Stimulated activated CD8-positive, alpha-beta memory T cell treated with anti-CD3 and anti-CD28 coated beads, Interleukin-15, amount 100 ng/mL, for 1 hour (primary cell): Measurements from ENCODE around the gene PLPPR3.
"Not testable (repeated sequence)": the region's sequence is repeated elsewhere in the genome, so short reads cannot be mapped to it uniquely, and the experiment has no call there.

Experiments
- DNase-seq: peaks from one replicate; pipeline ENCODE4 v3.0.0-alpha.2; 2020; ENCODE audit warnings: low read depth

PLPPR3 gene

GRCh38 chr19:827314-827709 is 5.6 kb upstream of the PLPPR3 start:
- DNase-seq: no peak

- no peak for DNase-seq
Observed at GRCh38 chr19:825897-826644, 4.3 kb upstream of the PLPPR3 start.

- no peak for DNase-seq
Observed at GRCh38 chr19:824885-825284, 3.1 kb upstream of the PLPPR3 start.

DNA sequence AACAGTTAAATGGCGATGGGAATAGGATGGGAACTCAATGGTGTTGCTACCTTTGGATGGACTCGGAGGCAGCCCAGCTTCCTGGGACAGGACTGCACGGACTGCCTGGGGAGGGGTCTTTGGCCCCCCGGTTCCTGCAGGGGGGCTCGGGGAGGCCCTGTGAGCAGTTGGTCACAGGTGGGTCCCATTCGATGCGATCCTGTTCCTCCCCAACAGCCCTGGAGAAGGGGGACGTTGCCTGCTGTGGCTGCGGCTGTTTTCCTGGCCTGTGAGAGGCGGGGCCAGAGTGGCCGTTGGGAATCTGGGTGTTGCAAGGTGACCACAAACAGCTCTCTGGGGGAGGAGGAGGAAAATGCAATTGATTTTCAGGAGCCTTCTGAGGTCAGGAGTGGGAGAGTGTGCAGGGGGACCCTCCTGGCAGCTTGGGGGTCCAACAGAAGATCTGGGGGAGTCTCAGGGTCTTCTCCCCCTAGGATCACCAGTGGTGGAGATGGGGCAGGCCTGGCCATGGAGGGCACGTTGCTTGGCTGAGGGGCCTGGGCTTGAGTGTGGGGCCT is 1.9 kb upstream of the PLPPR3 start:
- no peak for DNase-seq

- DNase-seq: no peak
Observed at GRCh38 chr19:821231-821824, 427 bp downstream of the PLPPR3 start.

- DNase-seq: not testable (repeated sequence)
Observed at GRCh38 chr19:820212-820611, 1.5 kb downstream of the PLPPR3 start.

- no peak for DNase-seq
Observed at GRCh38 chr19:816500-816857, 5.3 kb downstream of the PLPPR3 start.

DNA sequence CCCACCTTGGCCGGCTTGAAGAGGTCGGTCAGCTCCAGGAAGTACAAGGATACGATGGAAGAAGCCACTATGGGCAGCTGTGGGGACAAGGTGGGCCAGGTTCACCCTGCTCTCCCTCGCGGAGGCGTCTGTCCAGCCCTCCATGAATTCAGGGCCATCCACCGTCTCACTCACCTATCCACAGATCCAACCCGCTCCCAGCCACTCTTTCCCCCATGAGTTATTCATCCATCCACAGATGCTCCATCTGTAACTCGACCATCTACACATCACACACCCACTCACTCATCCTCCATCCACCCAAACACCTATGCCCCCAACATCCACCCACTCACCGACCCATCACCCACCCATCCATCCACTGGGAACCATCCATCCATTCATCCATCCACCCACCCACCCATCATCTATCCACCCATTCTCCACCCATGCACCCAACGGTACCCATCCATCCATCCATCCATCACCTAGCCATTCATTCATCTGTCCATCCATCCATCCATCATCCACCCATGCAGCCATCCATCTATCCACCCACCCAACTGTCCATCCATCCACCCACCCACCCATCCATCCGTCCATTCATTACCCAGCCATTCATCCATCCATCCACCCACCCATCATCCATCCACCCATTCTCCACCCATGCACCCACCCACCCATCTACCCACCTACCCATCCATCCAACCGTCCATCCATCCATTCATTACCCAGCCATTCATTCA is 5.8 kb downstream of the PLPPR3 start:
- no peak for DNase-seq

DNA sequence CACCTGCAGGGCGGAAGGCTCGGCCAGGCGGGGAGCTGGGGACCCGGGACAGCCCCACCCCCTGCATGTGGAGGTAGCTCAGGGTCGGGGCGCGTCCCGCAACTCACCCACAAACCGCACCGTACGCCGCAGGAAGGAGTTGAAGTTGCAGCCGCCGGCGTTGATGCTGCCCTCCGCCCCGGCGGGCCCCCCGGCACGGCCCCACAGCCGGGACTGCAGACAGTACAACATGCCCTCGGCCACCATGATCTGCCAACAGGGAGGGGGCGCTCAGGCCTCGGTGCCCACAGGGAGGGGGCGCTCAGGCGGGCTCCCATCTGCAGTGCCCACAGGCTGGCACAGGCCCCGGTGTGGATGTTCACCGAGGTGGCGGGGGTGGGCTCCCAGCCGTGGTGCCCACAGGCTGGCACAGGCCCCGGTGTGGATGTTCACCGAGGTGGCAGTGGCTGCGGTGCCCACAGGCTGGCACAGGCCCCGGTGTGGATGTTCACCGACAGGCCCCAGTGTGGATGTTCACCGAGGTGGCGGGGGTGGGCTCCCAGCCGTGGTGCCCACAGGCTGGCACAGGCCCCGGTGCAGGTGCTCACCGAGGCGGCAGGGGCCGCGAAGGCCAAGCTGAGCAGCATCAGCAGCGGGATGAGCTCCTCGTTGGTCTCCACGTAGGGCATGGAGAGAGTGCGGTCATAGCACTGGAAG is 6.5 kb downstream of the PLPPR3 start:
- no peak for DNase-seq

- DNase-seq: no peak
Observed at GRCh38 chr19:814152-815078, 7.3 kb downstream of the PLPPR3 start.

DNA sequence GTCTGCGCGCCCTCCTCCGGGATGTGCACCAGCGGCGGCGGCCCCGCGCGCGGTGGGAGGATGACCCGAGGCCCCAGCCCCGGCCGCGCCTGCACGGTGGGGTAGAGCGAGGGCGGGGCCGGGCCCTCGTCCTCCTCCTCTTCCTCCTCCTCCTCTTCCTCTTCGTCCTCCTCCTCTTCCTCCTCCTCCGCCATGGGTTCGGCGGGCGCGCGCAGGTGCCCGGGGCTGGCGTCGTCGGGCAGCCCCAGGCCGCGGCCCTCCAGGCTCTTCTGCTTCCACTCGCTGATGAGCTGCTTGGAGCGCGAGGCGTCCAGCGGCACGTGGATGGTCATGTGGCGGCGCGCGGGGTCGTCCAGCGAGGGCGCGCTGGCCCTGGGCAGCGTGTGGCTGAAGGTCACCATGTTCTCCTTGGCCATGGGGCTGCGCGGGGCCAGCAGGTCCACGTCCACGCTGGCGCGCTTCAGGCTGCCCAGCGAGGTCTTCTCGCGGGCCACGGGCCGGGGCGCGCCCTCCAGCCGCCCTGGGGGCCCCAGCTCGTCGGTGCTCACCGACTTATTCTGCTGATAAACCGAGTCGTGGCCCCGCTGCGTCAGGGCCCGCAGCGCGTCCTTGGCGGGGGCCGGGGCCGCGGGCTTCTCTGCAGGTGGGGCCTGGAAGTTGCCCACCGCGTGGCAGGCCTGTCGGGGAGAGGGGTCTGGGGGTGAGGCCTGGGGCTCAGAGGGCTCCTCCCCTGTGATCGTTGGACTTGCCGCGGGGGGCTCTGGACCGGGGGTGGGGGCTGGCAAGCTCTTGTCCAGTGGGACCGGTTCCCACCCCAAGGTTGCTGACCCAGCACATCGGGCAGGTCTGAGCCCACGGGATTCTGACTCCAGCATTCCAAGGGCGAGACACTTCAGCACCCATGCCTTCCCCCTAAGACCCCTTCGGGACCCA is 8.3 kb downstream of the PLPPR3 start:
- DNase-seq: no peak

DNA sequence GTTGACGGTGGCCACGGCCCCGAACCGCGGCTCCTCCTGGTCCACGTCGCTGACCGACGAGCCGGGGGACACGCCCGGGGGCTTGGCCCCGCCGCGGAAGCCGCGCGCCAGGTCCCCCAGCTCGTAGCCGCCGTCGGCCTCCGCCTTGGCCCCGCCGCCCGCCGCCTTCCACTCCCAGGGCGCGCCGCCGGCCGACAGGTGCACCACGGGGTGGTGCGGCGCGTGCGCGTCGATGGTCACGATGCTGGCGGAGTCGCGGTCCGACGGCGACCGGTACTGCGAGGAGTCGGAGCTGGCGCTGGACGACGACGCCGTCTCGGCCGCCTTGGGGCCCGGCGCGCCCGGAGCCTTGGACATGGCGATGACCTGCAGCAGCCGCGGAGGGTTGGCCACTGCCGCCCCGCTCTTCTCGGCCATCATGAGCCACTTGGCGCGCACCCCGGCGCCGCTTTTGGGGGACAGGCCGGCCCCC is 9.0 kb downstream of the PLPPR3 start:
- no peak for DNase-seq

DNA sequence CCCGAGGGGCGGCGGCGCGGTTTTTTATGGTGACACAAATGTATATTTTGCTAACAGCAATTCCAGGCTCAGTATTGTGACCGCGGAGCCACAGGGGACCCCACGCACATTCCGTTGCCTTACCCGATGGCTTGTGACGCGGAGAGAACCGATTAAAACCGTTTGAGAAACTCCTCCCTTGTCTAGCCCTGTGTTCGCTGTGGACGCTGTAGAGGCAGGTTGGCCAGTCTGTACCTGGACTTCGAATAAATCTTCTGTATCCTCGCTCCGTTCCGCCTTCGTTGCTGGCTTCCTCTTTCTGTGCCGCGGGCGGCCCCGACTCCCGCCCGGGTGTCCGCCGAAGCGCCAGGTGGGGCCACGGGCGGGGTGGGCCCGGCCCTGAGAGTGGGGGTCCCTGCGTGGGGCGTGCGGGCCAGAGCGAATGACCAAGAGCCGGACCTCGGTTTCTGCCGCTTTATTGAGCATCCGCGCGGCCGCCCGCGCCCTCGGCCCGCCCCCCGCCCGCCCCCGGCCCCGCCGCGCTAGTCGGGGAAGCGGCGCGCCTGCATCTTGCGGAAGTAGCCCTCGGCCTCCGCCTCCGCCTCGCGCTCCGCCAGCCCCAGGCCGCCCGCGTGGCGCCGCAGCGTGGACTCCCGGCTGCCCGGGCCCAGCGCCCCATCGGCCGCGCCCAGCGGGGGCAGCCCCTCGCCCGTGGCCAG is 9.6 kb downstream of the PLPPR3 start:
- DNase-seq: no peak

- no peak for DNase-seq
Observed at GRCh38 chr19:811506-812048, 10.2 kb downstream of the PLPPR3 start.

DNA sequence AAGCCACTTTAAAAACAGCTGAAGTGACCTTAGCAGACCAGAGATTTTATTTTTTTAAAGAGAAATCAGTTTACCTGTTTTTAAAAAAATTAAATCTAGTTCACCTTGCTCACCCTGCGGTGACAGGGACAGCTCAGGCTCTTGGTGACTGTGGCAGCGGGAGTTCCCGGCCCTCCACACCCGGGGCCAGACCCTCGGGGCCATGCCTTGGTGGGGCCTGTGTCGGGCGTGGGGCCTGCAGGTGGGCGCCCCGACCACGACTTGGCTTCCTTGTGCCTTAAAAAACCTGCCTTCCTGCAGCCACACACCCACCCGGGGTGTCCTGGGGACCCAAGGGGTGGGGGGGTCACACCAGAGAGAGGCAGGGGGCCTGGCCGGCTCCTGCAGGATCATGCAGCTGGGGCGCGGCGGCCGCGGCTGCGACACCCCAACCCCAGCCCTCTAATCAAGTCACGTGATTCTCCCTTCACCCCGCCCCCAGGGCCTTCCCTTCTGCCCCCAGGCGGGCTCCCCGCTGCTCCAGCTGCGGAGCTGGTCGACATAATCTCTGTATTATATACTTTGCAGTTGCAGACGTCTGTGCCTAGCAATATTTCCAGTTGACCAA is 10.8 kb downstream of the PLPPR3 start:
- DNase-seq: no peak

DNA sequence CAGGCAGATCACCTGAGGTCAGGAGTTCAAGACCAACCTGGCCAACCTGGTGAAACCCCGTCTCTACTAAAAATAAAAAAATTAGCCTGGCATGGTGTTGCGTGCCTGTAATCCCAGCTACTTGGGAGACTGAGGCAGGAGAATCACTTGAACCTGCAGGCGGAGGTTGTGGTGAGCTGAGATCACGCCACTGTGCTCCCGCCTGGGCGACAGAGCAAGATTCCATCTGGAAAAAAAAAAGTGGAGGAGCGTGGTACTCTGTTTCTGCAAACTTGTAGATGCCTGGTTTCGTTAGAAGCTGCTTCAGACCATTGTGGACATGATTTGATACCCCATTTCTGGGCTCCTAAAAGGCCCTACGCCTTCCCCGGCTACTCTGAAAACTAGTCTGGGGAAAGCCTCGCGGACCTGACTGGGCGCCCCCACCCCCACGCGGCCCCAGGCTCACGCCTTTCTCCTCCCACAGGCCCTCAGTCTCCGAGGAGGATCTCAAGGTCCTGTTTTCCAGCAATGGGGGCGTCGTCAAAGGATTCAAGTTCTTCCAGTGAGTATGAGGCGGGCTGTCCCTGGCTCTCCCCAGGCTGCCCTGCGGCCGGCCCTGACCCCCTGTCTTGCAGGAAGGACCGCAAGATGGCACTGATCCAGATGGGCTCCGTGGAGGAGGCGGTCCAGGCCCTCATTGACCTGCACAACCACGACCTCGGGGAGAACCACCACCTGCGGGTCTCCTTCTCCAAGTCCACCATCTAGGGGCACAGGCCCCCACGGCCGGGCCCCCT is 11.5 kb downstream of the PLPPR3 start:
- DNase-seq: no peak

DNA sequence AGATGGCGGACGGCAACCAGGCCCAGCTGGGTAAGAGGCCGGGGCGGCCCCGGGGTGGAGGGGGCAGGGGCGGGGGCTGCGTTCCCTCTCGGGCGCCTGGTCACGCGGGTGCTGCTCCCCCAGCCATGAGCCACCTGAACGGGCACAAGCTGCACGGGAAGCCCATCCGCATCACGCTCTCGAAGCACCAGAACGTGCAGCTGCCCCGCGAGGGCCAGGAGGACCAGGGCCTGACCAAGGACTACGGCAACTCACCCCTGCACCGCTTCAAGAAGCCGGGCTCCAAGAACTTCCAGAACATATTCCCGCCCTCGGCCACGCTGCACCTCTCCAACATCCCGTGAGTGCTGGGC is 13.4 kb downstream of the PLPPR3 start:
- DNase-seq: no peak
